ENCODE data around the gene LAGE3. TPM values are rescaled to one million over a fixed set of nuclear protein-coding genes. Genes with fewer than 3 reads are reported as not detected.

The LAGE3 gene
- total and polyA plus RNA-seq, 10 of the 15 experiments (the other 5 are each of a cell fraction or from before 2014, with no cell fraction given), result 5.3 to 63.7 (median 19.7) TPM

DNA sequence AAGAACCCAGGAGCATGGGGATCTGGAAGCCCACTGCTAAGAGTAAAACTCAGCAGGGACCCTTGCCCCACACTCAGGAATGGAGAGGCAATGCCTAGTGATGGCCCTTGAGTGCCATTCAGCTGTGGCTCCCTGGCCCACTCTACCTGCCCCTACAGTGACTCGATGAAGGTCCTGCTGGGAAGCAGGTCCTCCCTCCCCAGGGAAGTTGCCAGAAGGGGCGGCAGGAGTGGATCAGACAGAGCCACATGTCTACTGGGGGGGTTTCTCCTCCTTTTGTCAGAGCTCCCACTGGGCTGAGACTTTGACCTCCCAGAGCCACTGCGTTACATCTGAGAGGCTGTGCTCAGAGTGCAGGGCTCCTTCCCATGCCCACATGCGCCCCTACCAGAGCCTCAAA, 10.1 kb upstream of the LAGE3 start:
- Histone ChIP-seq H3K4me1 (ENCODE audit: control insufficient read depth, insufficient read depth, low read length) (peaks cover 8% of the 10 kb centered on the region; the same call in 1 of the 2 replicates), H3K4me2 (ENCODE audit: control insufficient read depth, insufficient read depth) (peak overlapping the region; percentile 84), H3K79me2 (ENCODE audit: control insufficient read depth, insufficient read depth, low read length) (peaks cover 21% of the 10 kb centered on the region), H3K36me3 (ENCODE audit: control insufficient read depth in 2 of 2, insufficient read depth in 2 of 2, low read length in 1 of 2) (peaks cover 0 to 2% of the 10 kb centered on the region in 2 experiments; a peak in 2 of 4 replicates), H3K9ac (ENCODE audit: control insufficient read depth, insufficient read depth, low read length) (peak overlapping the region; percentile 80; the same call in 1 of the 2 replicates), H3K9me3 (replicated peaks; ENCODE audit: control insufficient read depth, insufficient read depth, low read length) (no peaks in the 10 kb centered on the region; the same call in 2 of the 3 replicates), H2AFZ (ENCODE audit: control insufficient read depth, low read depth, low read length) (no peak overlapping the region), H3K4me3 (peak overlapping the region; percentile 74; the same call in 1 of the 2 replicates), H3K27ac (ENCODE audit: control insufficient read depth, insufficient read depth) (no peak overlapping the region), H4K20me1 (ENCODE audit: control insufficient read depth, insufficient read depth) (no peaks in the 10 kb centered on the region), H3K27me3 (replicated peaks in 1 of 2; ENCODE audit: control insufficient read depth in 2 of 2, insufficient read depth in 2 of 2, low read length in 1 of 2) (no peaks in the 10 kb centered on the region)
- CTCF ChIA-PET, result interaction anchor here (0.6 to 2.4 kb wide), 3 partner anchors 10 to 110 kb away, joined by 3 to 13 read pairs (median 5); no protein-coding TSS in a partner anchor
- intact Hi-C loops (cut with micrococcal nuclease; ENCODE audit: unreplicated experiment), result no loop called here
- BruUV-seq (replicated peaks), result no TSS peak
- SMC1A ChIA-PET (ENCODE audit: uncharacterized antibody, unreplicated experiment), result interaction anchor here (2.2 kb wide), 1 partner anchor 38 kb away, joined by 7 read pairs; no protein-coding TSS in a partner anchor
- FAIRE-seq (no peak), DNase-seq (ENCODE audit: low read depth, low spot score) (no peak), ATAC-seq (no peak)
- in situ Hi-C loops (cut with MboI), result no loop called here
- WGBS (ENCODE audit: insufficient coverage, insufficient replicate concordance, low lambda C conversion rate, missing lambda C conversion rate), result 76% methylated on average over 4 of the region's 4 CpGs
- POLR2A ChIA-PET, result interaction anchor here (0.7 to 3.3 kb wide), 9 partner anchors 8 to 110 kb away, joined by 3 to 14 read pairs (median 3); partner anchors contain the start of genes EMD and FAM3A
- no peak for TF ChIP-seq HDGF (IDR thresholded peaks at IDR 0.05)
- TF ChIP-seq CBFB (IDR thresholded peaks at IDR 0.05; ENCODE audit: low read depth), result no peak
- TF ChIP-seq CREB1 (IDR thresholded peaks at IDR 0.05; ENCODE audit: low read depth), result no peak
- TF ChIP-seq RELA (IDR thresholded peaks at IDR 0.05; ENCODE audit: borderline replicate concordance, partially characterized antibody), result no peak
- TF ChIP-seq, protein P1, sequence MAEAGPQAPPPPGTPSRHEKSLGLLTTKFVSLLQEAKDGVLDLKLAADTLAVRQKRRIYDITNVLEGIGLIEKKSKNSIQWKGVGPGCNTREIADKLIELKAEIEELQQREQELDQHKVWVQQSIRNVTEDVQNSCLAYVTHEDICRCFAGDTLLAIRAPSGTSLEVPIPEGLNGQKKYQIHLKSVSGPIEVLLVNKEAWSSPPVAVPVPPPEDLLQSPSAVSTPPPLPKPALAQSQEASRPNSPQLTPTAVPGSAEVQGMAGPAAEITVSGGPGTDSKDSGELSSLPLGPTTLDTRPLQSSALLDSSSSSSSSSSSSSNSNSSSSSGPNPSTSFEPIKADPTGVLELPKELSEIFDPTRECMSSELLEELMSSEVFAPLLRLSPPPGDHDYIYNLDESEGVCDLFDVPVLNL (IDR thresholded peaks at IDR 0.05; ENCODE audit: low read depth, low read length), result no peak
- no peak for TF ChIP-seq SMAD1 (IDR thresholded peaks at IDR 0.05; ENCODE audit: low read depth, partially characterized antibody)
- TF ChIP-seq SPI1 (IDR thresholded peaks at IDR 0.05; ENCODE audit: borderline replicate concordance, insufficient read depth, low read depth, low read length), result no peak
- TF ChIP-seq MYC (IDR thresholded peaks at IDR 0.05; ENCODE audit: insufficient read depth, insufficient read length, insufficient replicate concordance, low read length, severe bottlenecking), result no peak
- no peak for TF ChIP-seq RAD51 (IDR thresholded peaks at IDR 0.05)
- no peak for TF ChIP-seq SMARCA5 (IDR thresholded peaks at IDR 0.05)
- TF ChIP-seq JUND (IDR thresholded peaks at IDR 0.05; ENCODE audit: low read depth, low read length), result no peak
- no peak for TF ChIP-seq IKZF2 (IDR thresholded peaks at IDR 0.05)
- no peak for TF ChIP-seq RAD21 (IDR thresholded peaks at IDR 0.05; ENCODE audit: insufficient read depth, low read depth, low read length)
- no peak for TF ChIP-seq MEF2B (IDR thresholded peaks at IDR 0.05; ENCODE audit: partially characterized antibody, poor library complexity, severe bottlenecking)
- no peak for TF ChIP-seq CHD2 (IDR thresholded peaks at IDR 0.05; ENCODE audit: borderline replicate concordance, low read depth, low read length)
- TF ChIP-seq, protein P2, sequence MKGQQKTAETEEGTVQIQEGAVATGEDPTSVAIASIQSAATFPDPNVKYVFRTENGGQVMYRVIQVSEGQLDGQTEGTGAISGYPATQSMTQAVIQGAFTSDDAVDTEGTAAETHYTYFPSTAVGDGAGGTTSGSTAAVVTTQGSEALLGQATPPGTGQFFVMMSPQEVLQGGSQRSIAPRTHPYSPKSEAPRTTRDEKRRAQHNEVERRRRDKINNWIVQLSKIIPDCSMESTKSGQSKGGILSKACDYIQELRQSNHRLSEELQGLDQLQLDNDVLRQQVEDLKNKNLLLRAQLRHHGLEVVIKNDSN (IDR thresholded peaks at IDR 0.05; ENCODE audit: borderline replicate concordance, extremely low read length, insufficient read depth, low read depth, low read length), result no peak
- TF ChIP-seq, protein P3, sequence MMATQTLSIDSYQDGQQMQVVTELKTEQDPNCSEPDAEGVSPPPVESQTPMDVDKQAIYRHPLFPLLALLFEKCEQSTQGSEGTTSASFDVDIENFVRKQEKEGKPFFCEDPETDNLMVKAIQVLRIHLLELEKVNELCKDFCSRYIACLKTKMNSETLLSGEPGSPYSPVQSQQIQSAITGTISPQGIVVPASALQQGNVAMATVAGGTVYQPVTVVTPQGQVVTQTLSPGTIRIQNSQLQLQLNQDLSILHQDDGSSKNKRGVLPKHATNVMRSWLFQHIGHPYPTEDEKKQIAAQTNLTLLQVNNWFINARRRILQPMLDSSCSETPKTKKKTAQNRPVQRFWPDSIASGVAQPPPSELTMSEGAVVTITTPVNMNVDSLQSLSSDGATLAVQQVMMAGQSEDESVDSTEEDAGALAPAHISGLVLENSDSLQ (IDR thresholded peaks at IDR 0.05), result no peak
- RAD21 ChIA-PET (ENCODE audit: unreplicated experiment), result interaction anchor here (1.0 to 1.8 kb wide), 2 partner anchors 10 to 38 kb away, joined by 4 to 6 read pairs; partner anchors contain the start of gene LAGE3

Measured in GM12878 (cell line).